Measurements from ENCODE around the gene MZF1. TPM values are rescaled to one million over a fixed set of nuclear protein-coding genes. Genes with fewer than 3 reads are reported as not detected.

MZF1 gene
- total and polyA plus RNA-seq, 4 donors, result 4.9 to 21.1 (median 8.8) TPM

- TF ChIP-seq YY1 (IDR thresholded peaks at IDR 0.05) (peak; percentile 95), MAX (IDR thresholded peaks at IDR 0.05) (peak; percentile 86), ATF3 (IDR thresholded peaks at IDR 0.05) (no peak), HNF4A (conservative IDR thresholded peaks at IDR 0.05) (peak; percentile 43 to 48), CTCF (IDR thresholded peaks at IDR 0.05; ENCODE audit: low read depth, low read length, missing input control) (peak; percentile 65)
Observed at GRCh38 chr19:58519355-58520256, 53.5 kb downstream of the MZF1 start, which contains the start of gene ZBTB45 (continued).

- TF ChIP-seq RAD21 (IDR thresholded peaks at IDR 0.05) (peak in 1 of 2 donors; percentile 64), HNF4A (conservative IDR thresholded peaks at IDR 0.05) (no peak), CTCF (IDR thresholded peaks at IDR 0.05; ENCODE audit: low read depth, low read length, missing input control) (peak; percentile 66)
- H3K9me3 ChIP-seq (ENCODE audit: control insufficient read depth in 4 of 4, low read length in 3 of 4), result no peaks in the 10 kb centered on the region
- peak overlapping the region; percentile 78 to 94 (median 88) for H3K4me3 ChIP-seq (ENCODE audit: low read depth in 1 of 3, low read length in 3 of 3)
- DNase-seq (ENCODE audit: low spot score), result peak; percentile 67
- WGBS, result under 1% methylated on average over 14 of the region's 14 CpGs
- peak overlapping the region; percentile 4 to 45 for H3K9ac ChIP-seq (ENCODE audit: low read depth in 1 of 2, low read length in 2 of 2)
- H3K27me3 ChIP-seq (ENCODE audit: control insufficient read depth in 4 of 4, insufficient read depth in 4 of 4, low read length in 3 of 4), result no peaks in the 10 kb centered on the region
- H3K36me3 ChIP-seq (ENCODE audit: control insufficient read depth in 4 of 4, insufficient read depth in 3 of 4, low read depth in 1 of 4, low read length in 3 of 4), result peaks cover 0 to 9% (median 3%) of the 10 kb centered on the region in 4 donors
- peaks cover 4 to 44% (median 26%) of the 10 kb centered on the region in 4 donors for H3K4me1 ChIP-seq (ENCODE audit: control insufficient read depth in 4 of 4, insufficient read depth in 4 of 4, low read length in 3 of 4)
- peak overlapping the region; percentile 95 for H3K27ac ChIP-seq (ENCODE audit: low read depth in 1 of 2, low read length in 2 of 2)
Observed at GRCh38 chr19:58519087-58519354, 54.1 kb downstream of the MZF1 start.

- Histone ChIP-seq H3K4me3 (ENCODE audit: low read depth in 1 of 3, low read length in 3 of 3) (peak overlapping the region in 2 of 3 donors; percentile 78 to 88), H3K27ac (ENCODE audit: low read depth in 1 of 2, low read length in 2 of 2) (peak overlapping the region; percentile 95), H3K9ac (ENCODE audit: low read depth in 1 of 2, low read length in 2 of 2) (peak overlapping the region; percentile 34 to 45), H3K27me3 (ENCODE audit: control insufficient read depth in 4 of 4, insufficient read depth in 4 of 4, low read length in 3 of 4) (no peaks in the 10 kb centered on the region), H3K4me1 (ENCODE audit: control insufficient read depth in 4 of 4, insufficient read depth in 4 of 4, low read length in 3 of 4) (peaks cover 7 to 49% (median 30%) of the 10 kb centered on the region in 4 donors), H3K9me3 (ENCODE audit: control insufficient read depth in 4 of 4, low read length in 3 of 4) (no peaks in the 10 kb centered on the region), H3K36me3 (ENCODE audit: control insufficient read depth in 4 of 4, insufficient read depth in 3 of 4, low read depth in 1 of 4, low read length in 3 of 4) (peaks cover 0 to 9% (median 3%) of the 10 kb centered on the region in 4 donors)
- TF ChIP-seq ZBTB33 (IDR thresholded peaks at IDR 0.05) (no peak), HNF4G (IDR thresholded peaks at IDR 0.05) (no peak), RAD21 (IDR thresholded peaks at IDR 0.05) (no peak), MAX (IDR thresholded peaks at IDR 0.05) (no peak), NR2F2 (IDR thresholded peaks at IDR 0.05) (no peak), ATF3 (IDR thresholded peaks at IDR 0.05) (no peak), TAF1 (conservative IDR thresholded peaks at IDR 0.05) (no peak), YY1 (IDR thresholded peaks at IDR 0.05) (no peak), JUND (IDR thresholded peaks at IDR 0.05) (no peak), REST (IDR thresholded peaks at IDR 0.05) (no peak), EGR1 (IDR thresholded peaks at IDR 0.05; ENCODE audit: low read depth in 2 of 2) (no peak), RXRA (IDR thresholded peaks at IDR 0.05) (no peak)
- DNase-seq (ENCODE audit: low spot score), result peak; percentile 55
- 13% methylated on average over 22 of the region's 22 CpGs for WGBS
Observed at GRCh38 chr19:58518256-58519086, 54.7 kb downstream of the MZF1 start.
